IPS DF 4.7 (cell line): ENCODE data around the gene DCDC2B.

ENCODE experiments used
- DNase-seq: peaks from one replicate; pipeline ENCODE4 v3.0.0-alpha.2; 2013; ENCODE audit warnings: low spot score; ENCODE audit errors: extremely low read depth

Gene DCDC2B

DNA sequence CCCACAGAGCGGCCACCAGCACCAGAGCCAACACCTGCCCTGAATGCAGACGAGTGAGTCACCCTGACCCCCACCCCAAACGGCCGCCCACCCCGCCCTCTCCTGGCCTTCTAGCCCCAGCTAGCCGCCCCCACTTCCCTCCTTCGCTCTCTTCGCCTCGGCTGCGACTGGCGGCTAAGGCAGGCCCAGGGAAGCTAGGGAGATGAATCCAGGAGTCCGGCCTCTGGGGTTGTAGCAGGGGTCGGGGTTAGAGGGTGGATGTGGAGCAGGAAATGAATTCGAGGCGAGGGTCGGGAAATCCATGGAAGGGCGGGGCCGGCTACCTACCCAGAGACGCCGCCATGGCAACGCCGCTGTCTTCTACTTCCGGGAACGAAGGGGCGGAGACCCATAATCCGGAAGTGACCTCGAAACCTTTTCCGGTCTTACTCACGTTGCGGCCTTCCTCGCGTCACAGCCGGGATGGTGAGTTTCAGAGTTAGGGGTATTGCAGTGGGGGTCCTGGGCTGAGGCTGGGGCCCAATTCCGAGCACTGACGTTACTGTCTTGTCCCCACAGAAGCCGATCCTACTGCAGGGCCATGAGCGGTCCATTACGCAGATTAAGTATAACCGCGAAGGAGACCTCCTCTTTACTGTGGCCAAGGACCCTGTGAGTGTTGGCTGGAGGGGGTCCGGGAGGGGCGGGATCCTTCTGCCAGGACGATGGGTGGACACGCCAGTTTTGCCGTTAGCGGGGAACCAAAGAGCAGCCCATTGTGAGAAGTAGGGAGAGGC, 13.3 kb downstream of the DCDC2B start, which contains the start of the genes EIF3I and TMEM234:
TSS of gene EIF3I (plus strand) at position 428 of the 776 bp plus-strand sequence. CDS start at position 463, 35 bp downstream.
TSS of gene TMEM234 (minus strand) at position 374 of the 776 bp plus-strand sequence. CDS start at position 343, 31 bp downstream.
- peak; percentile 98 for DNase-seq

DNA sequence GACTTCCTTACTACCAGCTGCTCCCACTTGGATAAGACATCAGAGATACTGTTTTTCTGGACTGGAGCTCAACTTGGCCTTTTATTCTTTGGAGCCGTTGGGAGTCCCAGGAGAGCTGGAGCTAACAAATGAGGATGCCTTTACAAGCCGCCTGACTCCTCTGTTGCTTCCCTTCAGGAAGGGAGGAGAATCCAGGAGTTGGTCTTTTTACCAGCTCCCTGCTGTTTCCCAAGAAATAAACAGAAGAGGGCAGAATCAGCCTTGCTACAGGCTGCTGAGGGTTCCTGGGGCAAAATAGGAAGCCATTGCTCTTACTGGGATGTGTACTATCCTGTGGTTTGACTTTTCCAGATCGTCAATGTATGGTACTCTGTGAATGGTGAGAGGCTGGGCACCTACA, 14.8 kb downstream of the DCDC2B start:
- no peak for DNase-seq

DNA sequence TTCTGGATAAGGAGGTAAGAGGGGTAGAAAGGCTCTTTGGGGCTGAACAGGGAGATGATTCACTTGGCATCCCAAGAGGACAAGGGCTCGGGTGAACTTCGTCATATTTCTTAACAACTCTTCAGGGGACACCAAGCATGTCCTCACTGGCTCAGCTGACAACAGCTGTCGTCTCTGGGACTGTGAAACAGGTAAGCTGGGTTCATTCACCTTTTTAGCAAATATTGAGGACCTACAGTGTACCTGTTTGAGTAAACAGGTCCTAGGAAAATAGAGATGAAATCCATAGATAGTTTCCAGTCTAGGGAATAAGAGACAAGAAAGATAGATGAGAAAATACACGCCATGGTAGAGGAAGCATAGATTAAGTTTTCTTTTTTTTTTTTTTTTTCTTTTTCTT, 15.4 kb downstream of the DCDC2B start:
- DNase-seq = no peak

DNA sequence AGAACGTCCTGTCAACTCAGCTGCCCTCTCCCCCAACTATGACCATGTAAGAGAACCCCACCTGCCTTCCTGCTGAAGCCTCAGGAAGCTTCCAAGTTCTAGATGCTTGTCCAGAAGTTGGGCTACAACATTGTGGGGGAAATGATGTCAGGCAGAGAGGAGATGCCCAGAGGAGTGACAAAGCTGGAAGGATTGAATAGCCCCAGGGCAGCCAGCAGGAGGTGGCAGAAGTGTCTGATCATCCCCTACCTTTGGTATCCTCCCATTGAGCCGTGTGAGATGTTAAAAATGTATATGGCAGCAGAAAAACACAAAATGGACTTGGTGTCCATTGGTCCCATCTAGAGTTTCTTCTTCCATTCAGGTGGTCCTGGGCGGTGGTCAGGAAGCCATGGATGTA, 19.9 kb downstream of the DCDC2B start:
- no peak for DNase-seq

DNA sequence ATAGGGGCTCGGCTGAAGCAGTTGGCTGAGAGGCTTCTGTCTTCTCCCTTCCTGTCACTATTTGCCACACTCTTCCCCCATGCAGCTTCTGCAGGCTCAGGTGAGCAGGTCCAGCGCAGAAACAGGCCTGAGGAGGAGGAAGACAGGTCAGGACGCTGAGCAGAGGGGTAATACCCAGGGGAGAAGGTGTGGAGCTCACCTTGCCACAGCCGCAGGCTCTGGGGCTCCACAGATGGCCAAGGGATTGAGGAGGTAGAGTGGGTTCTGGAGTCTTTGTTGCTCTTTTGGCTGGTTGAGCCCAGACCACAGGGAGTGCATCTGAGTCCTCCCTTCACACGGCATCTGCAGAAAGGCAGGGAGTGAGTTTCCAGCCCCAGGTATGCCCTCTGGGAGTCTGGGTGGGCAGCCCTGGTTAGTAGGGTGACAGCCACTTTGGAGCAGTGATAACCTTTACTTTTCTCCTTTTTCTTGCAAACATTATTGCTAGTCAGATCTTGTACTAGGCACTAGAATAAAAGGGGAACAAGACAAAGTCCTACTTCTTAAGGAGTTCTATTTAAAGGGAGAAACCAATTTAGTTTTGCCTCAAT, 23.0 kb downstream of the DCDC2B start:
- DNase-seq = no peak

DNA sequence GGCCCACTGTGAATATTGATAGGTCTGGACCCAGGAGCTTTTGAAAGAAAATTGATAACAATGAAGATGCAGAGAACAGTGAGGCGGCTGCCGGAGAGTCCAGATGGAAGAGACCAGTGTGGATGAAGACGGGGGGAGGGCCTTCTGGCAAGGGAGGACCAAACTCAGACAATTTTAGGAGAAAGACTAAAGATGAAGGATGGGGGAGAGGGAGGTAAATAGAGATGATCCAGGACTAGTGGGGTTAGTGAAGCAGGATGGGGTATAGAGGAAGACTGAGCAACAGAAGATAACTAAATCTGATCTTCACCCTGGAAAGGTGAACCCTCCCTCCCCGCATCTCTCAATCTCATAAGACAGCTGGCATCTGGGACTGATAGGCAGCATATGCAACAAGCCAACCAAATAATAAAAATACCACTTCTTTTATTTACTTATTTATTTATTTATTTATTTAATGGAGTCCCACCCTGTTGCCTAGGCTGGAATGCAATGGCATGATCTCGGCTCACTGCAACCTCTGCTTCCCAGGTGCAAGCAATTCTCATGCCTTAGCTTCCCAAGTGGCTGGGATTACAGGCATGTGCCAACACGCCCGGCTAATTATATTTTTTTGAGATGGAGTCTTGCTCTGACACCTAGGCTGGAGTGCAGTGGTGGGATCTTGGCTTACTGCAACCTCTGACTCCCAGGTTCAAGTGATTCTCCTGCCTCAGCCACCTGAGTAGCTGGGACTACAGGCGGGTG, 23.8 kb downstream of the DCDC2B start:
- DNase-seq = no peak

DNA sequence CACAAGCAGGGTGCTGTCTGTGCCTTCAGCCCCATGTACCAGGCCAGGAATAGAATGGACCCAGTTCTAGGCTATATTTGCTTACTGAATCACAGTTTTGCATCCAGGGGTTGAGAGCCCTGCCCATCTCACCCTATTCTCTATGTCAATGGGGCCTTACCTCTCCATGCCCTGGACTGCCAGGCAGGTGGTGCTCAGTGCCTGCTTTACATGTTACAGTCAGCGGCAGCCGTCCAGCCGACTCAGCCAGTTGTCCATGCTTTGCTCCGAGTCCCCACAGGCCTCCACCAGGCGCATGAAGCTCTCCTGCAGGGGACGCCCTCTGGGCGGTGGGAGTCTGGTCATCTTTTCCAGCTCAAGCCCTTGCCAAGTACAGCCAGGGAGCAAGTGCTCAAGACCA, 25.9 kb downstream of the DCDC2B start:
- DNase-seq = no peak

DNA sequence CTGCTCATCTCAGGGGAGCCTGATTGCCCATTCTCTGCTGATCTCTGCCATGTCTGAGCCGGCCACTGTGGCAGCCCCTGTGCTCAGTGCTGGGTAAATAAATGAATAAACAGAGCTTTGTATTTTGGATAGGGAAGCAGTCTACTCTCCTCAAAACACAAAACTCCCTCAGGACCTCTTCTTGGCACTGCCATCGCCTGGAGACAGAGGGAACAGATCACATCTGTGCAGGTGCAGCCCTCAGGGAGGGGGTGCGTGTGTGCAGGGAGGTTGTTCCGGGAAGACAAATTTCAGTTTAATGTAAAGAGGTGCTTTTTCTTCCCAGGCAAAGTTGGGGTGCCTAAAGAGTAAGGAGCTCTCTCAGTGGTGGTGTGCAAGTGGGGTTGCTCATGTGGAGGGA, 30.4 kb downstream of the DCDC2B start:
- DNase-seq = no peak

DNA sequence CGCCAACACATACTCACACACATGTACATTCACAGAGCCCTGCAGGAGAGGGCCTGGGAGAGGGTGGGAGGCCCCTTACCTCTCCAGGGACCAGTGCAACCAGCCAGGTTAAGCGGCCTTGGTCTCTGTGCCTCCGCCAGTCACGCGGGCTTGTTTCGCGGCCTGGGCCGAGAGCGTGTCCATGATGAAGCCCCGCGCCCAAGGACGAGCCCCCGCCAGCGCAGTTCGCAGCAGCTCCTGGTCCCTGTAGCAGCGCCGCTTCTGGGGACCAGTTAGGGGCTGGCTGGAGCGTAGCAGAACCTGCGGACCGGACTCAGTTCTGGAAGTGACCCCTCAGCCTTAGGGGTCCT, 30.9 kb downstream of the DCDC2B start:
- DNase-seq = no peak

DNA sequence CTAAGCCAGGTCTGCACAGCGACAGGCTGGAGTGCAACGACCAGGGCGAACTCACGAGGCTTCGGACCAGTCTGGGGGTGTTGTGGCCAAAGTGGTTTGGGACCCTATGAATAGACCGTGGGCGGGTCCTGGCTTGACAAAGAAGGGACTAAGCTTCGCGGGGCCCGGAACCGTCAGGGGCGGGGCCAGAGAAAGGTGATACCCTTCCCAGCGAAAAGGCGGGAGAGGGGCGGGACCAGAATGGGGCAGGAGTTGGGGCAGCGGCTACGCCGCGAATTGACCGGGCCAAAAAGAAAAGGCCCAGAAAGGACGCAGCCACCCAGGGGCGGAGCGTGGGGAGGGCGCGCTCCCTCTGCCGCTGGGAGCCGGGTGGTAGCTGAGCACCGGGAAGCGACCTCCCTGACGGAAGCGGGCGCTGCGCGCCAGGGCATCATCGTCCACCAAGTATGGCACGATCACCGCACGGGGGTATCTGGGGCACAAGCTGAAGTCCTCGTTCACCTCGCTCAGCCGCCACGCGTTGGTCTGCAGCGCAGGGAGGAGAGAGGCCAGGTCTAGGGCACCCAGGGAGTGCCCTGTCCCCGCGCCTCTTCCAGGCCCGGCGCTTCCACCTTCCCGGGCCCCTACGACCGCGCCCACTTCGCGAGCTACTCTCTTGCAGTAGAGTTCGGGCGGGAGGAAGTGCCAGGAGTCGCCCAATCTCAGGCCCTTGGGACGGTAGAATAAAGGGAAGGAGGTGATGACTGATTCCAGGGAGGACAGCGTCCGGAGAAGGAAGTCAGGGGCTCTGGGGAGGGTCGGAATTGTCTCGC, 31.5 kb downstream of the DCDC2B start:
- DNase-seq = peak; percentile 68

DNA sequence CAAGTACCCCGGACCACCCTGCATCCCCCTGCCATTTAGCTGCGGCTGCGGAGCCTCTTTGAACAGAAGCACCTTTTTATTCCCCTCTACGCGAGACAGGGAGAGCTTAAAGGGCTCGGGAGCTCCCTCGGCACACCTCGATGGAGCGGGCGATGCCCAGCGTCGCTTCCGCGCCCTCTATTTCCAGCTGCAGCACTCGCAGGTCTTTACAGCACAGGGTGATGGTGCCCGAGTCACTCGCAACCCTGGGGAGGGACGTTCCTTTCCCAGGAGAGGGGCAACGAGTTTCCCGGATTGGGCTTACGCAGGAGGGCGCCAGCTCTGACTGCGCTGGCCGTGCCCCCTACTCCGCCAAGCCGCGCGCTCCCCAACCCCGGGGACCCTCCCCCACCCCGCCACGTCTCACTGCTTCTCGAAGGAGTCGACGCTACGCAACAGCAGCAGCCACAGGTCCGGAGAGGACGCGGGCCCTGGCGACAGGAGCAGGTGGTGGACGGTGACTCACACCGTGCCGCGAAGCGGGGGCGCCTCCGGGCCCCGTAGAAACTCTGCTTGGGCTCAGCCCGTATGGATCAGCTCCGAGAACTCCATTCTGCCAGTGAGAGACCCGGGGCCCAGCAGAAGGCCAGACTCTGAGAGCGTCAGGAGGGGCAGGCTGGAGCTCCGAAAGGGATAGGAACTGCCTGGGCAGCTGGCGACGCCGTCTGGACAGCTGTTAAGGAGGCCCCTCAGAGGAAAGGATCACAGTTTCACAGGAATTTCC, 32.3 kb downstream of the DCDC2B start:
- DNase-seq = no peak

DNA sequence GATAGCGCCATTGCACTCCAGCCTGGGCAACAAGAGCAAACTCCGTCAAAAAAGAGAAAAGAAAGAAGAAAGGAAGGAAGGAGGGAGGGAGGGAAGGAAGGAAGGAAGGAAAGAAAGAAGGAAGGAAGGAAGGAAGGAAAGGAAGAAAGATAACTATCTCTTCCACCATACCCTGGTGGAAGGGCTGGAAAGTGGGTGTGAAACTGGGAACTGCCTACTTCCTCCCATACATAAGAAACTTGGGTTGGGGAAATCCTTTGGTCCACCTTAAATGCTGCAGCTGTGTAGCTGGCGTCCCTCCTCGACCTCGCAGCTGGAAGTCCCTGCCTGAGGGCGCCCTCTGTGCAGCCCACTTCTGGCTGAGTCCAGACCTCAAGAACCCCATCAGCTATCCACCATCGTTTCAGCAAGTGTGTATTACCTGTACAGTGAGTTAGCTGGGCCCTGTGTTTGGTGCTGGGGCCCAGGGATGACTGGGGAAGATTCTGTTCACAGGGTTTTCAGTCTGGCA, 33.5 kb downstream of the DCDC2B start:
- no peak for DNase-seq

DNA sequence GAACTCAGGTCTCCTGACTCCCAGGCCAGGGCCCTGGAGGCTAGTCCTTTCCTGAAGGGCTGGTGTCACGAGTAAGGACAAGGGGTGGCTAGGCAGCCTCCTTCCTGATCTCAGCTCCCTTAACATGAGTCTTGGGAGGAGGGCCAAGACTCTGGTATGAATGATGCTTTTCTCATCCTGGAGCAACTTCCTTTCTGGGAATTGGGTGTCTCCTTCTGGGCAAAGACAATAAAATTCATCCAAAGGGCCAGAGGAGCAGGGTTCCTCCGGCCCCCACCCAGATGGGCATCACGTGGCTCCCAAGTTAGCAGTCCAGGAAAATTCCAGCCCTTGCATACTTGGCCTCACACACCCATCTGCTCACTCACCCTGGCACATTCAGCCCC, 38.0 kb downstream of the DCDC2B start, which contains the start of gene FAM167B:
TSS of gene FAM167B (plus strand) at position 335 of the 386 bp plus-strand sequence. CDS start 200 bp downstream, outside the sequence.
- no peak for DNase-seq

DNA sequence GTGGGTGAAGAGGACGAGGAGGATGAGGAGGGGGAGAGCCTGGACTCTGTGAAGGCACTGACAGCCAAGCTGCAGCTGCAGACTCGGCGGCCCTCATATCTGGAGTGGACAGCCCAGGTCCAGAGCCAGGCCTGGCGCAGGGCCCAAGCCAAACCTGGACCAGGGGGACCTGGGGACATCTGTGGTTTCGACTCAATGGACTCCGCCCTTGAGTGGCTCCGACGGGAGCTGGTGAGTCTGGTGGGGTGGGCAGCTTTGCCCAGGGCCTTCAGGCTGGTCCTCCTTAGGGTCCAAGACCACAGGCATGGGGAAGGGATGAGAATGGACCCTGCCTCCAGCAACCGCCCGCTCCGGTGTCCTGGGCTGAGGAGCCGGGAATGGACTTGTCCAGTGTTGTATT, 38.6 kb downstream of the DCDC2B start:
- no peak for DNase-seq

DNA sequence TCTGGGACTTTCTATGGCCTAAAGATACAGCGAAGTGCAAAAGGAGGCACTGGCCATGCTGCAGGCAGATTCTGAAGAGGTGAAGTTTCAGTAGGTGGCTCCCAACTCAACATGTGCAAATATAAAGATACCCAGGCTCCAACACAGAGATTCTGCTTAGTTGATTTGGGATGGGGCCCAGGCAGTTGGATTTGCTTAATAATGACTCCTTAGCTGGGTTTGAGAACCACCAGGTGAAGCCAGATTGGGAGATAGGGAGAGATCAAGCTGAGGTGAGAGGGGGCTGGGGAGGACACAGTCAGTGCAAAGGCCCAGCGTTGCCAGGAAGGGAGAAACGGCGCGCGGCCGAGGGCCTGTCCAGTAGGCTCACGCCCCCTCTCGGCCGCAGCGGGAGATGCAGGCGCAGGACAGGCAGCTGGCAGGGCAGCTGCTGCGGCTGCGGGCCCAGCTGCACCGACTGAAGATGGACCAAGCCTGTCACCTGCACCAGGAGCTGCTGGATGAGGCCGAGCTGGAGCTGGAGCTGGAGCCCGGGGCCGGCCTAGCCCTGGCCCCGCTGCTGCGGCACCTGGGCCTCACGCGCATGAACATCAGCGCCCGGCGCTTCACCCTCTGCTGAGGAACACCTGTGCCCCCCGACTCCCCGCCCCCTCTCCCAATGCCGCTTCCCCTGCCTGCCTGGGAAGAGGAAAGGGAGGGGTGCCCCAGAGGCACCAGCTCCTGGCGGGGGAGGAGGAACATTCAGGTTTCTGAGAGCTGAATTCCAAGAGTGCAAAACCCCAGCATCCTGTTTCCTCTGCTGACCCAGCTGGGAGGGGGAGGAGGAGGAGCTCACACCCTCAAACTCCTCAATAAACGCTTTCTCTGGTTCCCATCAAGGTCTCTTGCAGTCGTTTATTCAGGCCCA, 39.3 kb downstream of the DCDC2B start:
- peak; percentile 79 for DNase-seq

DNA sequence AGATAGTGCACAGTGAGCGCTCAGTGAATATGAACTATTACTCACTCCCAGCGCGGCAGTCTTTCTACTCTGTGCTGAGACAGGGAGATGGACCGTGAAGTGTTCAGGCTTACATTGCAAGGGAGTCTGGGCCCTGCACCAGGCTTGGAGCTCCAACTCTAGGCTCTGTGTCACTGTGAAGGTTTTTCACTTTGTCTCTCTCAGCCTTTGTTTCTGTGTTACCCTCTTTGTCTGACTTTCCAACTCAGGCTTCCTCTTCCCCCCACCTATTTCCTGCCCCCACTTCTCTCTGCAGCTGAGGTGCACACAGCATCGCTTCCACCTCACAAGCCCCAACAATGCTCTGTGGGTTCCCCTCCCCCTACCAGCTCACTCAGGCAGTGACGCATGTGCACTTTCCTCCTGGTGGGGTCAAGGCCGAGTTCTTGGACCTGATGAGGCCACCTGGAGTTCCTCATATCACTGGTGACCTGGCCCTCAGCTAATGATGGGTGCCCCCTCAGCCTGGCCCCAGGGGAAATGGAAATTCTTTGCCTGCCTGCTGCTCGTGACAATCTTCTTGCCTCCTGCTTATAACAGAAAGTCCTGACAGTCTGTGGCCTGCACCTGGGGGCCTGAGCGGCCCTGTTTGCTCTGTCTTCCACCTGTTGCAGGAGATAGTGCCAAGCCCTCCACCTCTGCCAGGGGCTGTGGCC, 41.1 kb downstream of the DCDC2B start:
- no peak for DNase-seq

DNA sequence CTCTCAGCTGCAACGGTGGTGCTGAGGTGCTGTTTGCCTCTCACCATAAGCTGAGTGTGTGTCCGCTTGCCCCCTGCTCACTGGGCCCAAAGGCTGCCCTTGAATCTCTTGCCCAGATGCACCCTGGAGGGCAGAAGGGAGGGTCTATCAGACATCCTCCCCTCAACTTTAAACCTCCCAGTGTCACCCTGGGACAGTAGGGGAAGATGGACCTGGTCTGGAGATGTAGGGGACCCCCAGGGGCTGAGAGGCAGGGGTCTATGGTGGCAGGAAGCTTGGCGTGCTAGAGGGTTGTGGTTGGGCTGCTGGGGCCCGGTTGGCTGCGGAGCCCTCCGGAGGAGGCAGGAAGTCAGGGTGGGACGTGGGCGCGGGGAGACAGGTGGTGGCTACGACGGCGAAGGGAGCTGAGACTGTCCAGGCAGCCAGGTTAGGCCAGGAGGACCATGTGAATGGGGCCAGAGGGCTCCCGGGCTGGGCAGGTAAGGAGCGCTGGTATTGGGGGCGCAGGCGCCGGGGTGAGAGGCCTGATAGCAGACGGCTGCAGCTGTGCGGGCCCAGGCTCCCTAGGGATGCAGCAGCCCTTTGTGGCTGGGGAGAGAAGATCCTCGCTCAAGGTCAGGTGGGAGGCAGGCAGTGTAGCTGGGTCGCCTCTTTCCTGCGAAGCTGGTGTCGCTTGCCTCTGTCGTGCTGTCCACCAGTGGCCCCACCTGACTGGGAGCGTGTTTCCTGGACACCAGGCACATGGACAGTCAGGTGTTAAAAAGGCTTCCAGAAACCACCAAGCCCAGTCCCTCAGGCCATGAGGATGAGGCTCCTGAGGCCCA, 42.2 kb downstream of the DCDC2B start, which contains the start of gene LCK:
TSS of gene LCK (plus strand) at position 373 of the 824 bp plus-strand sequence. CDS start 23,065 bp downstream, outside the sequence.
- DNase-seq = no peak
